Lung (tissue), 12 donors: ENCODE results near the gene TRIM71. TPM values are rescaled to one million over a fixed set of nuclear protein-coding genes. Genes with fewer than 3 reads are reported as not detected.
"Not testable (repeated sequence)": the region's sequence is repeated elsewhere in the genome, so short reads cannot be mapped to it uniquely, and the experiment has no call there.

ENCODE experiments used
- ATAC-seq: fragments of 200-7000 bp; cut with Tn5 transposase; one replicate; pipeline ENCODE4 v1.9.1; 2020; ENCODE audit warnings: moderate number of reproducible peaks; ENCODE audit not compliant: insufficient read depth, low FRiP score
- DNase-seq, 3 donors: peaks; one replicate each; pipeline ENCODE4 v3.0.0-alpha.2; 2013 to 2017
- H3K27ac ChIP-seq, 2 donors: one replicate each; pipeline ENCODE4 v1.5.1; 2013; ENCODE audit warnings: mild to moderate bottlenecking in 2 of 2, moderate library complexity in 2 of 2, control low read depth in 1 of 2, inconsistent platforms in 1 of 2, low read depth in 1 of 2, low read length in 1 of 2
- H3K27me3 ChIP-seq, 3 donors: one replicate each; pipeline ENCODE4 v1.5.1; 2013; ENCODE audit warnings: low read length in 2 of 3; ENCODE audit not compliant: control insufficient read depth in 3 of 3, insufficient read depth in 3 of 3
- H3K36me3 ChIP-seq, 4 donors: one replicate each; pipeline ENCODE4 v1.5.1; 2013; ENCODE audit warnings: low read length in 4 of 4, mild to moderate bottlenecking in 1 of 4, moderate library complexity in 1 of 4; ENCODE audit not compliant: control insufficient read depth in 4 of 4, insufficient read depth in 4 of 4
- H3K4me1 ChIP-seq, 5 donors: one replicate each; pipeline ENCODE4 v1.5.1; 2013; ENCODE audit warnings: low read length in 5 of 5, mild to moderate bottlenecking in 2 of 5, moderate library complexity in 1 of 5; ENCODE audit not compliant: control insufficient read depth in 5 of 5, insufficient read depth in 5 of 5
- H3K4me3 ChIP-seq: one replicate; pipeline ENCODE4 v1.5.1; 2013; ENCODE audit warnings: mild to moderate bottlenecking, control low read depth, moderate library complexity
- H3K9ac ChIP-seq, 2 donors: one replicate each; pipeline ENCODE4 v1.5.1; 2013; ENCODE audit warnings: low read length in 2 of 2, control low read depth in 1 of 2; ENCODE audit not compliant: insufficient read depth in 1 of 2
- H3K9me3 ChIP-seq, 4 donors: one replicate each; pipeline ENCODE4 v1.5.1; 2013; ENCODE audit warnings: low read length in 3 of 4, mild to moderate bottlenecking in 1 of 4, moderate library complexity in 1 of 4; ENCODE audit not compliant: control insufficient read depth in 4 of 4, insufficient read depth in 3 of 4
- CTCF ChIP-seq: IDR thresholded peaks from 2 replicates; pipeline ENCODE4 v1.5.1; 2012; ENCODE audit warnings: mild to moderate bottlenecking; ENCODE audit errors: control extremely low read depth, extremely low read depth
- WGBS, 2 donors: extraction: QIAGEN DNeasy Blood & Tissue Kit; methylation state at CpG; one replicate each; pipeline ENCODE4 v1.1.7; 2013; 5-methylcytosine and 5-hydroxymethylcytosine counted together
- polyA plus RNA-seq, 2 donors: library from polyadenylated mRNA; stranded (reverse); fragments of 200-250 nt; gene quantifications; one replicate each; pipeline ENCODE4 v1.2.1, GENCODE V29; 2013
- total RNA-seq, 2 donors: library from RNA; depleted of rRNA in 1 of 2; stranded (reverse); fragments of >200 nt in 1 of 2; gene quantifications; one replicate each; pipeline ENCODE4 v1.2.1, GENCODE V29; 2014 to 2021
- donor health status: control.
- donor health status: control.
- donor health status: Bipolar disorder and iron deficiency.
- donor health status: healthy.
- donor health status: DM: yes; HTN: yes; CAD: no.

The TRIM71 gene
- total and polyA plus RNA-seq, 4 donors, result 0.45 to 9.9 (median 2.0) TPM

- WGBS, 2 donors, result 77 to 83% methylated on average over 17 of the region's 17 CpGs
- peaks cover 0 to 28% (median 12%) of the 10 kb centered on the region in 5 donors for H3K4me1 ChIP-seq
- ATAC-seq (no peak), DNase-seq (no peak)
- H3K9me3 ChIP-seq, result no peaks in the 10 kb centered on the region
- TF ChIP-seq CTCF, result no peak
- no peak overlapping the region for H3K27ac ChIP-seq
- H3K27me3 ChIP-seq, result no peaks in the 10 kb centered on the region
- H3K4me3 ChIP-seq, result no peak overlapping the region
- H3K36me3 ChIP-seq, result no peaks in the 10 kb centered on the region
- no peak overlapping the region for H3K9ac ChIP-seq
Measured at GRCh38 chr3:32843510-32844321, 25.9 kb downstream of the TRIM71 start.

GRCh38 chr3:32844322-32844654, 26.5 kb downstream of the TRIM71 start:
- Histone ChIP-seq H3K4me1 (peaks cover 0 to 34% (median 12%) of the 10 kb centered on the region in 5 donors), H3K27ac (no peak overlapping the region), H3K27me3 (no peaks in the 10 kb centered on the region), H3K9me3 (no peaks in the 10 kb centered on the region), H3K4me3 (no peak overlapping the region), H3K36me3 (no peaks in the 10 kb centered on the region), H3K9ac (no peak overlapping the region)
- ATAC-seq (no peak), DNase-seq (no peak)
- TF ChIP-seq CTCF, result no peak
- WGBS, 2 donors, result 90 to 92% methylated on average over 7 of the region's 7 CpGs

GRCh38 chr3:32844914-32845313, 27.1 kb downstream of the TRIM71 start:
- H3K9me3 ChIP-seq, result no peaks in the 10 kb centered on the region
- H3K27me3 ChIP-seq, result no peaks in the 10 kb centered on the region
- DNase-seq (no peak), ATAC-seq (no peak)
- WGBS, 2 donors, result 94 to 98% methylated on average over 1 of the region's 1 CpG
- no peak for TF ChIP-seq CTCF
- peaks cover 0 to 36% (median 14%) of the 10 kb centered on the region in 5 donors for H3K4me1 ChIP-seq
- no peak overlapping the region for H3K27ac ChIP-seq
- H3K4me3 ChIP-seq, result no peak overlapping the region
- no peaks in the 10 kb centered on the region for H3K36me3 ChIP-seq
- no peak overlapping the region for H3K9ac ChIP-seq

- not testable (repeated sequence) for H3K36me3 ChIP-seq
- 94 to 96% methylated on average over 6 of the region's 6 CpGs for WGBS, 2 donors
Measured at GRCh38 chr3:32845546-32845945, 27.7 kb downstream of the TRIM71 start.

GRCh38 chr3:32847045-32847444, 29.2 kb downstream of the TRIM71 start:
- not testable (repeated sequence) for H3K27ac ChIP-seq, H3K9ac ChIP-seq, H3K4me3 ChIP-seq, H3K36me3 ChIP-seq, H3K27me3 ChIP-seq, H3K9me3 ChIP-seq, ATAC-seq, DNase-seq
- WGBS, 2 donors, result 90 to 92% methylated on average over 15 of the region's 15 CpGs
- peaks cover 3 to 36% (median 16%) of the 10 kb centered on the region in 5 donors for H3K4me1 ChIP-seq

More at GRCh38 chr3:32845546-32845945, 27.7 kb downstream of the TRIM71 start:
- not testable (repeated sequence) for ATAC-seq, H3K9me3 ChIP-seq, H3K27me3 ChIP-seq, H3K27ac ChIP-seq, H3K9ac ChIP-seq, H3K4me3 ChIP-seq, DNase-seq
- peaks cover 3 to 36% (median 19%) of the 10 kb centered on the region in 5 donors for H3K4me1 ChIP-seq
